Subcutaneous abdominal adipose tissue (tissue), 5 donors: ENCODE results near the gene CDH5.
"Not testable (repeated sequence)": the region's sequence is repeated elsewhere in the genome, so short reads cannot be mapped to it uniquely, and the experiment has no call there.

ENCODE experiments used
- H3K27ac ChIP-seq: one replicate; pipeline ENCODE4 v1.7.0; 2013; ENCODE audit warnings: low read depth, mild to moderate bottlenecking, inconsistent platforms, low read length, moderate library complexity
- H3K27me3 ChIP-seq, 5 donors: one replicate each; pipeline ENCODE4 v1.7.0; 2013; ENCODE audit warnings: low read length in 5 of 5, inconsistent platforms in 1 of 5; ENCODE audit not compliant: control insufficient read depth in 5 of 5, insufficient read depth in 4 of 5
- H3K36me3 ChIP-seq, 5 donors: one replicate each; pipeline ENCODE4 v1.7.0; 2013; ENCODE audit warnings: low read length in 5 of 5; ENCODE audit not compliant: control insufficient read depth in 5 of 5, insufficient read depth in 5 of 5
- H3K4me1 ChIP-seq, 5 donors: one replicate each; pipeline ENCODE4 v1.7.0; 2013; ENCODE audit warnings: low read length in 5 of 5, mild to moderate bottlenecking in 3 of 5, moderate library complexity in 1 of 5; ENCODE audit not compliant: control insufficient read depth in 5 of 5, insufficient read depth in 5 of 5
- H3K4me3 ChIP-seq, 5 donors: one replicate each; pipeline ENCODE4 v1.7.0; 2013; ENCODE audit warnings: low read length in 5 of 5, low read depth in 1 of 5
- H3K9ac ChIP-seq, 5 donors: one replicate each; pipeline ENCODE4 v1.7.0; 2013; ENCODE audit warnings: low read length in 5 of 5, mild to moderate bottlenecking in 4 of 5, moderate library complexity in 3 of 5
- H3K9me3 ChIP-seq, 5 donors: one replicate each; pipeline ENCODE4 v1.7.0; 2013; ENCODE audit warnings: low read length in 5 of 5; ENCODE audit not compliant: control insufficient read depth in 5 of 5
- donor health status: healthy.
- donor health status: healthy.
- donor health status: healthy.
- donor health status: healthy.
- donor health status: healthy.

CDH5 gene

GRCh38 chr16:66442502-66443268 is 76.2 kb downstream of the CDH5 start:
- Histone ChIP-seq H3K36me3 (no peaks in the 10 kb centered on the region), H3K9ac (no peak overlapping the region), H3K4me1 (no peaks in the 10 kb centered on the region), H3K4me3 (no peak overlapping the region), H3K27ac (no peak overlapping the region), H3K9me3 (no peaks in the 10 kb centered on the region), H3K27me3 (peaks cover 0 to 17% (median 11%) of the 10 kb centered on the region in 5 donors)

- no peak overlapping the region for H3K27ac ChIP-seq
- H3K9me3 ChIP-seq: no peaks in the 10 kb centered on the region
- H3K36me3 ChIP-seq: no peaks in the 10 kb centered on the region
- H3K9ac ChIP-seq: no peak overlapping the region
- H3K27me3 ChIP-seq: peaks cover 0 to 17% (median 11%) of the 10 kb centered on the region in 5 donors
- no peak overlapping the region for H3K4me3 ChIP-seq
- no peaks in the 10 kb centered on the region for H3K4me1 ChIP-seq
These were observed 76.8 kb downstream of the CDH5 start for GRCh38 chr16:66443269-66443652.

DNA sequence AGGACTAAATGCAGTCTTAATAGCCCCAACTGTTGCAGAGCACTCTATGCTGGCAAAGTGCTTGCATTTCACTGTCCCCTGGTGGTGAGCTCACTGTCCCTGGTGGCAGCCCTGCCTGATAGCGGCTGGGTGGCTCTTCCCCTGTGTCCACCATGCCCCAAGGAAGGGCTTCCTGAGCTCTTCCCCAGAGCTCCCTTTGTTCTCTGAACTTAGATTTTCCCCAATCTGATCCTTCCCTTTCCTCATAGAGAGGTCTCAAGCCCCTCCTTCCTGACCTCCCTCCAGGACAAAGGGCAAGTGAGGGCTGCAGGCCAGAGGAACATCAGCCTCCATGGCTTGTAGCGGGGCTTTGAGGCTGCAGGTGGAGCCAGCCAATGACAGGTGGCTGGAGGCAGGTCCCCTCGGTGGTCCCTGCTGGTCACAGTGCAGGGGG is 77.6 kb downstream of the CDH5 start:
- no peaks in the 10 kb centered on the region for H3K36me3 ChIP-seq
- no peaks in the 10 kb centered on the region for H3K9me3 ChIP-seq
- no peak overlapping the region for H3K4me3 ChIP-seq
- H3K27ac ChIP-seq: no peak overlapping the region
- H3K4me1 ChIP-seq: no peaks in the 10 kb centered on the region
- no peak overlapping the region for H3K9ac ChIP-seq
- H3K27me3 ChIP-seq: peaks cover 0 to 17% (median 11%) of the 10 kb centered on the region in 5 donors

GRCh38 chr16:66446737-66447136 is 80.2 kb downstream of the CDH5 start:
- Histone ChIP-seq H3K27me3 (peaks cover 0 to 11% (median 3%) of the 10 kb centered on the region in 5 donors), H3K36me3 (no peaks in the 10 kb centered on the region)

DNA sequence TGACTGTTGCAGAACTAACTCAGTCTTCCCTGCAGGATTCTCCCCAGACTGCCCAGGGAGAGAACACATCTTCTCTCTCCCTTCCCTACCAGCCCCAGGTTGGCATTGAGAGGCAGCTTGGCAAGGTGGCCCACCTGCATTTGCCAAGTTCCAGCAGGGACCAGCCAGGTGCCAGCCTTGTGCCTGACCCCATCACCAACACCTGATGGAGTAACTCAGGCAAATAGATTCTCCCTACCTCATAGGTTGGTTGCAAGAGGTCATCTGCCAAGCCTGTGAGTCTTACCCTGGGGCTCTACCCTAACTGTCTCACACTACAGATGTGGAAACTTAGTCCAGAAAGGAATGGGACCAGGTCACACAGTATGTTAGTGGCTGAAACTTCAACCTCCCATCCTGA is 81.0 kb downstream of the CDH5 start:
- Histone ChIP-seq H3K9ac (no peak overlapping the region), H3K4me3 (no peak overlapping the region), H3K9me3 (no peaks in the 10 kb centered on the region), H3K36me3 (no peaks in the 10 kb centered on the region), H3K27ac (no peak overlapping the region), H3K27me3 (peaks cover 0 to 5% (median 3%) of the 10 kb centered on the region in 5 donors), H3K4me1 (no peaks in the 10 kb centered on the region)

More at GRCh38 chr16:66446737-66447136, 80.2 kb downstream of the CDH5 start:
- Histone ChIP-seq H3K9ac (peak overlapping the region in 1 of 5 donors; percentile 21), H3K27ac (no peak overlapping the region), H3K4me1 (no peaks in the 10 kb centered on the region), H3K9me3 (no peaks in the 10 kb centered on the region), H3K4me3 (no peak overlapping the region)

- H3K27ac ChIP-seq: no peak overlapping the region
- peaks cover 0 to under 1% (median 0%) of the 10 kb centered on the region in 5 donors for H3K27me3 ChIP-seq
- no peaks in the 10 kb centered on the region for H3K36me3 ChIP-seq
- H3K9me3 ChIP-seq: no peaks in the 10 kb centered on the region
- no peak overlapping the region for H3K9ac ChIP-seq
- H3K4me3 ChIP-seq: no peak overlapping the region
- no peaks in the 10 kb centered on the region for H3K4me1 ChIP-seq
These were observed 85.1 kb downstream of the CDH5 start for GRCh38 chr16:66451548-66451947.

GRCh38 chr16:66453230-66453629 is 86.7 kb downstream of the CDH5 start:
- not testable (repeated sequence) for H3K27me3 ChIP-seq, H3K4me1 ChIP-seq, H3K9me3 ChIP-seq, H3K9ac ChIP-seq, H3K27ac ChIP-seq, H3K36me3 ChIP-seq, H3K4me3 ChIP-seq
